Mammary epithelial cell (primary cell): ENCODE data around the gene LSAMP.

ENCODE experiments used
- CTCF ChIP-seq, 2 donors: IDR thresholded peaks in 1 of 2; conservative IDR thresholded peaks in 1 of 2; 2 replicates each; pipeline ENCODE4 v1.5.1; 2011 to 2012; ENCODE audit warnings: inconsistent platforms in 2 of 2, low read length in 2 of 2, mild to moderate bottlenecking in 2 of 2, control low read depth in 1 of 2, low read depth in 1 of 2; ENCODE audit not compliant: insufficient read depth in 1 of 2; ENCODE audit errors: extremely low read depth in 1 of 2
- EZH2 ChIP-seq: IDR thresholded peaks from 2 replicates; pipeline ENCODE4 v1.6.1; 2012; ENCODE audit warnings: low read length, inconsistent platforms, borderline replicate concordance

- TF ChIP-seq CTCF (conservative IDR thresholded peaks at IDR 0.05 in 1 of 2, IDR thresholded peaks at IDR 0.05 in 1 of 2; ENCODE audit: extremely low read depth in 1 of 2, insufficient read depth in 1 of 2, low read depth in 1 of 2, low read length in 2 of 2) (no peak), EZH2 (no peak)
These were observed 455.4 kb downstream of the LSAMP start for GRCh38 chr3:115989684-115990421.
